Embryonic facial prominence (tissue), 1 donor: ENCODE measurements around the gene EZH2.

Source experiments
- DNase-seq: peaks from one replicate; pipeline ENCODE4 v3.0.0-alpha.2; 2016; ENCODE audit errors: extremely low spot score

The EZH2 gene

DNA sequence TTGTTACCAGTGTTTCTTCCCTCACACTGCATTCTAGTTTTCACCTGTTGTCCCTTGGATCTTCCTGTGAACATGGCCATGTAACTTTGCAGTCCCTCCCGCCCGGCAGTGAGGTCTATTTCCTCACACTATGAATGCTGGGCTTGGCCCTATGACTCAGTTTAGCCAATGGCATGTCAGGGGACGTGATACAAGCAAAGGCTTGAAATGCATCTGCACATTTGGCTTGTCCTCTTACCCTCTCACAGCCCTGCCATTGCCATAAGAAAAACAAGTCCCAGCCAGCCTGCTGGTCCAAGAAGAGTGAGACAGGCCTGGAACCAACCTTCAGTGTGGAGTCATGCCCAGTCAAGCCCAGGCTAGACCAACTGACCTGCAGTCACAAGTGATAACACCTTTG is 17.1 kb upstream of the EZH2 start:
- DNase-seq = no peak

- no peak for DNase-seq
Measured at GRCh38 chr7:148898845-148899484, 14.9 kb upstream of the EZH2 start.

DNA sequence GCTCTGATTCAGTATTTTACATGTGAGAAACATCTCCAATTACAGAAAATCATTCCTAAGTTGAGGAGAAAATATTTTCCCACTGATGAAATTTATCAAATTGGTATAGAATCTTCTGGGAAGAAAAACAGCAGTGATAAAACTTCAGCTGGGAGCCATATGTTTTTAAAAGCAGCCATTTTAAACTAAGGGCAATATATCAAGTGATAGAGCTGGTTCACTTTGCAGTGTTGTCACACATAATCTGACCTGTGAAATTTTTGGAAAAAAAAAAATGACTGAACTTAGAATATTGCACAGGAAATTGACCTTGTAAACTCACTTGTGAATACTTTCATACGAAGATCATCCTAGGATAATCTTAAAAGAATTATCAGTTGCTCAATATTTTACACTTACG is 10.5 kb upstream of the EZH2 start:
- no peak for DNase-seq

DNA sequence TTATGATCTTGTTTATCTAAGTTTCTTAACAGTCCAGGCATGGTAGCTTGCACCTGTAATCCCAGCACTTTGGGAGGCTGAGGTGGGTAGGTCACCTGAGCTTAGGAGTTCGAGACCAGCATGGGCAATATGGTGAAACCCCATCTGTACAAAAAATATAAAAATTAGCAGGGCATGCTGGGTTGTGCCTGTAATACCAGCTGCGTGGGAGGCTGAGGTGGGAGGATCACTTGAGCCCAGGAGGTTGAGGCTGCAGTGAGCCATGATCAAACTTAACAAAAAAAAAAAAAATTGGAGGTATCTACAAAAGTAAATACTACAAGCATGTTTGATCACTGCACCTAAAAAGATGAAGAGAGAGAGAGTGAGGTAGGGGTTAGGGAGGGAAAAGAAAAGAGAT is 9.0 kb upstream of the EZH2 start:
- no peak for DNase-seq

DNA sequence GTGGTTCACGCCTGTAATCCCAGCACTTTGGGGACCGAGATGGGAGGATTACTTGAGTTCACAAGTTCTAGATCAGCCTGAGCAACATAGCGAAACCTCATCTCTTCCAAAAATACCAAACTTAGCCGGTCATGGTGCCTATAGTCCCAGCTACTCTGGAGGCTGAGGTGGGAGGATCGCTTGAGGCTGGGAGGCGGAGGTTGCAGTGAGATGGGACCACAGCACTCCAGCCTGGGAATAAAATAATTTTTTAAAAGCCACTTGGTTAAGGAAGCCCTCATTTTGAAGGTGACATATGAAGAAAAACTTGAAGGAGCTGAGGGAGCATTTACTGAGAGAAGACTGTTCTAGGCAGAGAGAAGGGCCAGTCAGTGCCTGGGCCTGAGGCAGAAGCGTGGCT is 4.2 kb upstream of the EZH2 start:
- no peak for DNase-seq

DNA sequence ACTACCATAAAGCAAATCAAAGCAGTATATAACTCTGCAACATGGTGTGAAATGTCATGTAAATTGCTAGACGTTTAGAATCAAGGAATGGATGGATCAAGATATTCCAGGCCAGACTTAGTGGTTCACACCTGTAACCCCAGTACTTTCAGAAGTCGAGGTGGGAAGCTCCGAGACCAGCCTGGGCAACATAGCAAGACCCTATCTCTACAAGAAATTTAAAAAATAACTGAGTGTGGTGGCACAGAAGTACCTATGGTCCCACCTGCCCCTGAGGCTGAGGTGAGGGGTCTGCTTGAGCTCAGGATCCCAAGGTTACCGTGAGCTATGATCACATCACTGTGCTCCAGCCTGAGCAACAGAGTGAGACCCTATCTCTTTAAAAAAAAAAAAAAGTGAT is 2.8 kb upstream of the EZH2 start:
- DNase-seq = no peak

GRCh38 chr7:148884299-148885022 is 370 bp upstream of the EZH2 start:
- peak; percentile 79 for DNase-seq

DNA sequence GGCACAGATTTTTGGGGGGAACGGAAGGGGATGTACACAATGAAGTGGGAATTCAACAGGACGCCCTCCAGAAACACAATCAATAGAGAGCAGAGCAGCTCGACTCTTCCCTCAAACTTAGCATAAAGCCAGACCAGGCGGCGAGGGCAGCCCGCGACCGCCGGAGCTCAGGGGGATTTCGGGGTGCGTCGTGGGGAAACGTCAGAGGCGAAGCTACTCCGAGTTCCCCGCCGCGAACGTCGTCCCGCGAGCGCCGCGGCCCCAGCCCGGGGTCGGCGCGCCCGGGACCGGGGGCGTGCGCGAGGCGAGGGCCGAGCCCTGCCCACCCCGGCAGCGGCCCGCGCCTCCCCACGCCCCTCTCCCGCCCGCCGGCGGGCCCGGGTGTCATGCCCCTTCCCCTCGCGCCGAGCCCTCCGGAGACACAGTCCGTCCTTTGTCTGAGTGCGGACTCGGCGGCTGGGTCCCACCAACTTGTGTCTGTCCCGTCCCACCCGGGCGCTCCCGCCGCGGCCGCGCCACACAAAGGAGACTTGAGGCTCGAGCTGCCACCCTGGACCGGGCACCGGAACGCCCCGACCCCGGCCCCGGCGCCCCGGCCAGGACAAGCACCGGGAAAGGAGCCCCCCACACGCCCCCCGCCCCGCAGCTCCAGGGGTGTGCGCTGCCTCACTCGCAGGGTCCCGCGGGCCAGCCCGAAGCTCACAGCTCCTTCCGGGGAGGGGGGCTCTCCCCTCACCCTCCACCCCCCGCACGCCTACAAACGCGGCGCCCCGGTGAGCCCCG is 634 bp downstream of the EZH2 start:
- no peak for DNase-seq

DNA sequence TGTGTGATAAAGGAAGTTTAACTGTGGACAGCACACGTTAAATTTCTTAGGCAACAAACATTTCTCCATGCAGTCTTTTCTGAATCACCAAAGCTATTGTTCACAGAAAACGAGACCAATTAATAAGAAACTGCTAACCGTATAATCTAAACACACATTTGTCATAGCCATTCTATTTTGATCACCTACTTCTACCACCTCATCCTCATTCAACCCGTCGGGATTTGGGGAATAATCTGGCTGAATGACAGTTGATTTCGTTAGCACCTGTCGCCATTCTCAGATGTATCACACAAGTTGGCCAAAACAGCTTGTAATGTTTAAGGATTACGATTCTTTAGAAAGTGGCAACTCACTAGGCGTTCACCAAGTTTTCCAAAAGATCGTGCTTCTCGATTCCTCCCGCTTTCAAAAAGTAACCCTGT is 1.2 kb downstream of the EZH2 start:
- no peak for DNase-seq

DNA sequence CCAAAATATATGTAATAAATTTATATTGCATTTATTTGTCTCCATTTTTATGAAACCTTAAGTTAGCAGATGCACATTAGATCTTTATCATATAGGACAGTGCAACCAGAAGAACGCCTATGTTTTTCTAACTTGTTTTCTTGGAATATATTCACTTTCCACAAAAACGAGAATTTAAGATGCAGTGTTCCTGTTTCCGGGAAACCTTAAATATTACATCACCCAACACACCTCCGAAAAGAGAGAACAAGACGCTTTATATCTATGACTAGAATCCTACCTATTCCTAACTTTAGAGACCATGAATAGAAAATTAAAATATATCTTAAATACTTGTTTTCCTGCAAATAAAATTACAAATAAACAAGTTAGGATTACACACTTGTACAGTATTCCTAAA is 1.9 kb downstream of the EZH2 start:
- DNase-seq = no peak

DNA sequence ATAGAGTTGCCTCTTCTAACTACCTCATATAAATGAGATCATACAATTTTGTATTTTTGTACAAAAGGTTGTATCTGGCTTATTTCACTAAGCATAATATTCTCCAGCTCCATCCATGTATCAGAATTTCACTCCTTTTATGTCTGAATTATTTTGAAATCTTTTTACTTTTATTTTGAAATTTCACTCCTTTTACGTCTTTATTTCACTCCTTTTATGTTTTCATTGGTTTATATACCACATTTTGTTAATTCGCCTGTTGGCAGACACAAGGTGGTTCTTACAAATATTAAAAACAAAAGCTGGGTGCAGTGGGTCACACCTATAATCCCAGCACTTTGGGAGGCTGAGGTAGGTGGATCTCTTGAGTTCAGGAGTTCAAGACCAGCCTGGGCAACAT is 5.8 kb downstream of the EZH2 start:
- no peak for DNase-seq

DNA sequence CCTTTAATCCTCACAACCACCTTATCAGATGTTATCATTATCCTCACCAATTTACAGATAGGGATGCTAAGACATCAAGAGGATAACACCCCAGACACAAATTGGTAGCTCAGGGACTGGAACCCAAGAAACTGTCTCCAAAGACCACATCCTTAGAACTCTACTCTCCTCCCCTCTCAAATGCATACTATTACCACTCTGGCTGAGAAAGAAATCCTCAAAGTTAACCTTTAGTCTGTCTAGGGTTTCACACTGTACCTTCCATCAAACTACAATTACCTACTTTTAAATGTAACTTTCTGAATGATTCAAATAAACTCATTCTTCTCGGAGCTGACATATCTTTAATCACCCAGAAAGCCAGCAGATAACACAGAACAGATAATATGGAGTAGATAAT is 6.6 kb downstream of the EZH2 start:
- no peak for DNase-seq

- DNase-seq = no peak
Measured at GRCh38 chr7:148872188-148872587, 11.9 kb downstream of the EZH2 start.

GRCh38 chr7:148871551-148871950 is 12.5 kb downstream of the EZH2 start:
- DNase-seq = no peak

GRCh38 chr7:148871030-148871429 is 13.1 kb downstream of the EZH2 start:
- no peak for DNase-seq

GRCh38 chr7:148868378-148868674 is 15.8 kb downstream of the EZH2 start:
- no peak for DNase-seq

GRCh38 chr7:148867596-148868377 is 16.3 kb downstream of the EZH2 start:
- no peak for DNase-seq

GRCh38 chr7:148866362-148866761 is 17.7 kb downstream of the EZH2 start:
- DNase-seq = no peak

DNA sequence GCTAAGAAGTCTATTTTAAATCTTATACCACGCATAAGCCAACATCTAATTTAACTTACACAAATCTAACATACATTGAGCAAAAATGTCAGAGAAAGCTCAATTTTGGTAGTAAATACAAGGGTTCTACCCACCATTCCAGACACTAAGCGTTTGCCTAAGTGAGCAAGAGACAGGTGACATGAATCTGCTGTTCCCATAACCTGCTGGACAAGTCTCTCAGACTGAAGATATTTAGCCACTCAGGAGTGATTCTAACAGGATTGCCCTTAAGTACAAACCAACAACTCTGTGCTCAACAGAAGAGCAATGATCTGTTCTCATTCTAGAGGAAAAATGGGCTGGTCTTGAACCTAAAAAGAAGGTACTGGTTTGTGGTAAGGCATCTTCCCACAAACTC is 18.8 kb downstream of the EZH2 start:
- no peak for DNase-seq

- no peak for DNase-seq
Measured at GRCh38 chr7:148863324-148863723, 20.8 kb downstream of the EZH2 start.

GRCh38 chr7:148862481-148862880 is 21.6 kb downstream of the EZH2 start:
- no peak for DNase-seq

- DNase-seq = no peak
Measured at GRCh38 chr7:148858489-148858888, 25.6 kb downstream of the EZH2 start.
